Esophagus muscularis mucosa (tissue), 4 donors: ENCODE results near the gene ADGRG1. TPM values are rescaled to one million over a fixed set of nuclear protein-coding genes. Genes with fewer than 3 reads are reported as not detected.

Source experiments
- DNase-seq: peaks from one replicate; pipeline ENCODE4 v3.0.0-alpha.2; 2017; ENCODE audit errors: extremely low spot score
- H3K27ac ChIP-seq, 4 donors: fragments of 200-600 bp; sonication (generic); replicated peaks in 1 of 4; 1 replicate in 3 of 4; 2 replicates in 1 of 4; pipeline ENCODE4 v1.5.1; 2016 to 2019; ENCODE audit warnings: mild to moderate bottlenecking in 1 of 4
- H3K27me3 ChIP-seq, 4 donors: fragments of 200-600 bp; sonication (generic); one replicate each; pipeline versions ENCODE4 v1.5.1 to v1.6.0; 2016 to 2019
- H3K36me3 ChIP-seq, 4 donors: fragments of 200-600 bp; sonication (generic); one replicate each; pipeline ENCODE4 v1.5.1; 2016 to 2019
- H3K4me1 ChIP-seq, 4 donors: fragments of 200-600 bp; sonication (generic); one replicate each; pipeline ENCODE4 v1.5.1; 2016 to 2019
- H3K4me3 ChIP-seq, 4 donors: fragments of 200-600 bp; sonication (generic); 1 replicate in 2 of 4; 2 replicates in 2 of 4; pipeline ENCODE4 v1.5.1; 2016 to 2019; ENCODE audit warnings: mild to moderate bottlenecking in 4 of 4, moderate library complexity in 1 of 4
- H3K9me3 ChIP-seq, 4 donors: fragments of 200-600 bp; sonication (generic); 1 replicate in 3 of 4; 2 replicates in 1 of 4; pipeline ENCODE4 v1.5.1; 2016 to 2019
- CTCF ChIP-seq, 3 experiments: fragments of 200-600 bp in 2 of 3; fragments of 450-650 bp in 1 of 3; sonication (generic) in 2 of 3; IDR thresholded peaks; one replicate each; pipeline ENCODE4 v1.5.1; 2017 to 2019; ENCODE audit warnings: antibody characterized with exemption in 3 of 3, mild to moderate bottlenecking in 2 of 3, moderate library complexity in 1 of 3
- EP300 ChIP-seq: sonication (generic); formaldehyde crosslinking; IDR thresholded peaks from one replicate; pipeline ENCODE4 v1.6.1; 2017; ENCODE audit warnings: antibody characterized with exemption
- POLR2A ChIP-seq: fragments of 450-650 bp; IDR thresholded peaks from one replicate; pipeline ENCODE4 v1.6.1; 2017; ENCODE audit warnings: antibody characterized with exemption, moderate library complexity, mild to moderate bottlenecking, low read depth
- POLR2AphosphoS5 ChIP-seq, 2 donors: sonication (generic); formaldehyde crosslinking; IDR thresholded peaks; one replicate each; pipeline ENCODE4 v1.6.1; 2017; ENCODE audit warnings: antibody characterized with exemption in 2 of 2
- WGBS: methylation state at CpG from one replicate; pipeline ENCODE4 v1.1.5; 2018; 5-methylcytosine and 5-hydroxymethylcytosine counted together
- intact Hi-C: fragments of 100-400 bp; cut with DNase I; formaldehyde crosslinking; loops from one replicate; pipeline ENCODE4 v1.15.1; 2023
- total RNA-seq, 4 donors: library from RNA; depleted of rRNA; stranded (reverse); fragments of >200 nt; gene quantifications; one replicate each; pipeline versions ENCODE4 v1.1.0 to v1.2.1, GENCODE V29; 2016

Gene ADGRG1
- total RNA-seq, 4 donors from 2014 or later, result 17.4 to 21.4 (median 19.1) TPM

GRCh38 chr16:57703416-57704010 is 75.1 kb downstream of the ADGRG1 start:
- Histone ChIP-seq H3K9me3 (no peaks in the 10 kb centered on the region), H3K27ac (no peak overlapping the region), H3K4me3 (no peak overlapping the region), H3K36me3 (no peaks in the 10 kb centered on the region), H3K27me3 (no peaks in the 10 kb centered on the region), H3K4me1 (no peaks in the 10 kb centered on the region)
- intact Hi-C loops, result no loop called here
- TF ChIP-seq POLR2AphosphoS5 (IDR thresholded peaks at IDR 0.05) (no peak), EP300 (no peak)
- DNase-seq, result no peak
- WGBS, result 93% methylated on average over 11 of the region's 11 CpGs

GRCh38 chr16:57704011-57704904 is 75.8 kb downstream of the ADGRG1 start:
- TF ChIP-seq EP300 (no peak), POLR2AphosphoS5 (IDR thresholded peaks at IDR 0.05) (no peak), POLR2A (no peak), CTCF (IDR thresholded peaks at IDR 0.05) (no peak)
- 68% methylated on average over 10 of the region's 11 CpGs for WGBS

GRCh38 chr16:57704905-57705852 is 76.7 kb downstream of the ADGRG1 start:
- no peak overlapping the region for H3K27ac ChIP-seq
- WGBS, result 96% methylated on average over 4 of the region's 4 CpGs
- no peak overlapping the region for H3K4me3 ChIP-seq
- H3K4me1 ChIP-seq, result no peaks in the 10 kb centered on the region
- intact Hi-C loops, result no loop called here
- TF ChIP-seq CTCF (IDR thresholded peaks at IDR 0.05) (no peak), POLR2A (no peak), POLR2AphosphoS5 (IDR thresholded peaks at IDR 0.05) (no peak), EP300 (no peak)
- H3K36me3 ChIP-seq, result no peaks in the 10 kb centered on the region
- no peaks in the 10 kb centered on the region for H3K9me3 ChIP-seq
- no peak for DNase-seq
- H3K27me3 ChIP-seq, result no peaks in the 10 kb centered on the region

More at GRCh38 chr16:57704011-57704904, 75.8 kb downstream of the ADGRG1 start:
- Histone ChIP-seq H3K36me3 (no peaks in the 10 kb centered on the region), H3K4me1 (no peaks in the 10 kb centered on the region), H3K27me3 (no peaks in the 10 kb centered on the region), H3K4me3 (no peak overlapping the region), H3K27ac (no peak overlapping the region), H3K9me3 (no peaks in the 10 kb centered on the region)
- intact Hi-C loops, result no loop called here
- no peak for DNase-seq

GRCh38 chr16:57706717-57707116 is 78.3 kb downstream of the ADGRG1 start:
- TF ChIP-seq POLR2A (no peak), EP300 (no peak), POLR2AphosphoS5 (IDR thresholded peaks at IDR 0.05) (no peak), CTCF (IDR thresholded peaks at IDR 0.05) (no peak)
- H3K9me3 ChIP-seq, result no peaks in the 10 kb centered on the region
- H3K4me1 ChIP-seq, result no peaks in the 10 kb centered on the region
- no peak for DNase-seq
- H3K27me3 ChIP-seq, result no peaks in the 10 kb centered on the region
- no peak overlapping the region for H3K27ac ChIP-seq
- no peaks in the 10 kb centered on the region for H3K36me3 ChIP-seq
- 86% methylated on average over 1 of the region's 1 CpG for WGBS
- H3K4me3 ChIP-seq, result no peak overlapping the region
- intact Hi-C loops, result no loop called here
